ENCODE results near the gene KATNB1. TPM values are rescaled to one million over a fixed set of nuclear protein-coding genes. Genes with fewer than 3 reads are reported as not detected.

Gene KATNB1
- polyA plus RNA-seq, 1 donor from 2014 or later = 57.9 TPM

- no peak overlapping the region for H3K9ac ChIP-seq (ENCODE audit: low read length)
These were observed 3.3 kb downstream of the KATNB1 start for GRCh38 chr16:57738844-57739243.

GRCh38 chr16:57739756-57740422 is 4.3 kb downstream of the KATNB1 start:
- Histone ChIP-seq H2AFZ (ENCODE audit: low read depth, low read length) (no peak overlapping the region), H3F3A (ENCODE audit: insufficient read depth, low read length, poor library complexity, severe bottlenecking) (no peaks in the 10 kb centered on the region), H3K4me3 (ENCODE audit: low read length) (no peak overlapping the region), H3K9ac (ENCODE audit: low read length) (no peak overlapping the region), H3K9me3 (ENCODE audit: low read length) (no peaks in the 10 kb centered on the region), H3K9me2 (ENCODE audit: insufficient read depth, low read length) (no peaks in the 10 kb centered on the region), H3K27me3 (ENCODE audit: insufficient read depth, low read depth, low read length) (no peaks in the 10 kb centered on the region), H4K20me1 (ENCODE audit: insufficient read depth) (no peaks in the 10 kb centered on the region), H3K27ac (ENCODE audit: low read length) (no peak overlapping the region), H3K4me2 (ENCODE audit: low read length) (no peak overlapping the region), H3K36me3 (ENCODE audit: insufficient read depth, low read length) (no peaks in the 10 kb centered on the region), H3K79me2 (replicated peaks; ENCODE audit: insufficient read depth, low read length) (no peaks in the 10 kb centered on the region)
- TF ChIP-seq TAF1 (IDR thresholded peaks at IDR 0.05; ENCODE audit: low read depth) (no peak), SMC3 (conservative IDR thresholded peaks at IDR 0.05; ENCODE audit: poor library complexity) (no peak)

More at GRCh38 chr16:57738844-57739243, 3.3 kb downstream of the KATNB1 start:
- Histone ChIP-seq H3K9me3 (ENCODE audit: low read length) (no peaks in the 10 kb centered on the region), H3K4me3 (ENCODE audit: low read length) (no peak overlapping the region), H4K20me1 (ENCODE audit: insufficient read depth) (no peaks in the 10 kb centered on the region), H3F3A (ENCODE audit: insufficient read depth, low read length, poor library complexity, severe bottlenecking) (no peaks in the 10 kb centered on the region), H3K36me3 (ENCODE audit: insufficient read depth, low read length) (no peaks in the 10 kb centered on the region), H3K79me2 (replicated peaks; ENCODE audit: insufficient read depth, low read length) (no peaks in the 10 kb centered on the region), H3K27ac (ENCODE audit: low read length) (no peak overlapping the region), H3K4me2 (ENCODE audit: low read length) (no peak overlapping the region), H2AFZ (ENCODE audit: low read depth, low read length) (no peak overlapping the region), H3K9me2 (ENCODE audit: insufficient read depth, low read length) (no peaks in the 10 kb centered on the region), H3K27me3 (ENCODE audit: insufficient read depth, low read depth, low read length) (no peaks in the 10 kb centered on the region)
- no peak for TF ChIP-seq RAD21 (conservative IDR thresholded peaks at IDR 0.05)
- no peak for TF ChIP-seq TAF1 (IDR thresholded peaks at IDR 0.05; ENCODE audit: low read depth)
- TF ChIP-seq REST (IDR thresholded peaks at IDR 0.05; ENCODE audit: borderline replicate concordance) = no peak
- no peak for TF ChIP-seq SMC3 (conservative IDR thresholded peaks at IDR 0.05; ENCODE audit: poor library complexity)
- no peak for TF ChIP-seq MXI1 (conservative IDR thresholded peaks at IDR 0.05; ENCODE audit: poor library complexity, severe bottlenecking)
- no peak for TF ChIP-seq EZH2 (IDR thresholded peaks at IDR 0.05; ENCODE audit: borderline replicate concordance, insufficient read depth, low read length, poor library complexity, severe bottlenecking)
- TF ChIP-seq EP300 (conservative IDR thresholded peaks at IDR 0.05; ENCODE audit: poor library complexity, severe bottlenecking) = no peak
- TF ChIP-seq CTCF (IDR thresholded peaks at IDR 0.05; ENCODE audit: poor library complexity, severe bottlenecking) = no peak
- TF ChIP-seq POLR2AphosphoS5 (IDR thresholded peaks at IDR 0.05) = no peak

Measured in neural cell (in vitro differentiated cells).